HepG2 (cell line): ENCODE measurements around the gene GNG7. TPM values are rescaled to one million over a fixed set of nuclear protein-coding genes. Genes with fewer than 3 reads are reported as not detected.
"Not testable (repeated sequence)": the region's sequence is repeated elsewhere in the genome, so short reads cannot be mapped to it uniquely, and the experiment has no call there.

ENCODE experiments used
- ATAC-seq: fragments of 200-7000 bp; cut with Tn5 transposase; 3 replicates; pipeline ENCODE4 v1.9.1; 2020; ENCODE audit warnings: mild to moderate bottlenecking, moderate library complexity
- BruUV-seq: library from RNA; stranded (reverse); fragments of 400-500 nt; replicated peaks from 2 replicates; lab custom pipeline; 2021; lab: Mats Ljungman, UMichigan
- CTCF ChIA-PET: fragments of 300-600 bp; formaldehyde crosslinking; extraction: SDS; loops from one replicate; lab custom pipeline; 2021; ENCODE audit warnings: low total read pairs, inconsistent platforms, low intra/inter-chr PET ratio; lab: Yijun Ruan, JAX
- POLR2A ChIA-PET: fragments of 350-600 bp; sonication (Branson Sonifier 250); formaldehyde crosslinking; loops from one replicate; lab custom pipeline; 2020; ENCODE audit warnings: antibody characterized with exemption, inconsistent platforms; lab: Yijun Ruan, JAX
- DNase-seq: peaks from one replicate; pipeline ENCODE4 v3.0.0-alpha.2; 2015; ENCODE audit warnings: low spot score
- FAIRE-seq: peaks from 3 replicates; lab custom pipeline; 2011; peaks lifted over from hg19 to GRCh38; lab: Jason Lieb, UNC
- H2AFZ ChIP-seq: one replicate; pipeline ENCODE4 v1.6.1; 2011; ENCODE audit warnings: low read length, inconsistent platforms
- H3K27ac ChIP-seq: fragments of 300-600 bp; 3 replicates; pipeline ENCODE4 v1.8.0; 2011; ENCODE audit warnings: mixed run types, mild to moderate bottlenecking, mixed read lengths, low read length, inconsistent platforms; ENCODE audit not compliant: insufficient read depth; ENCODE audit errors: extremely low read length
- H3K27me3 ChIP-seq, 2 experiments: fragments of 200-600 bp in 1 of 2; 2 replicates in 1 of 2; 3 replicates in 1 of 2; pipeline versions ENCODE4 v1.6.0 to v1.8.0; 2011; ENCODE audit warnings: low read length in 2 of 2, mild to moderate bottlenecking in 2 of 2, moderate library complexity in 2 of 2, inconsistent platforms in 1 of 2; ENCODE audit not compliant: insufficient read depth in 2 of 2, control insufficient read depth in 1 of 2
- H3K36me3 ChIP-seq, 2 experiments: fragments of 200-600 bp in 1 of 2; replicated peaks in 1 of 2; 2 replicates in 1 of 2; 3 replicates in 1 of 2; pipeline versions ENCODE4 v1.5.1 to v1.8.0; 2011; ENCODE audit warnings: low read length in 2 of 2, inconsistent platforms in 1 of 2; ENCODE audit not compliant: insufficient read depth in 2 of 2, control insufficient read depth in 1 of 2
- H3K4me1 ChIP-seq: 2 replicates; pipeline ENCODE4 v1.5.1; 2012; ENCODE audit warnings: low read length, inconsistent platforms; ENCODE audit not compliant: insufficient read depth
- H3K4me2 ChIP-seq: 2 replicates; pipeline ENCODE4 v1.6.0; 2011; ENCODE audit warnings: low read depth, low read length, inconsistent platforms
- H3K4me3 ChIP-seq, 3 experiments: fragments of 200-600 bp in 1 of 3; sonication (generic), shearing (Covaris generic) in 1 of 3; replicated peaks in 1 of 3; 2 replicates each; pipeline ENCODE4 v1.5.1; 2011 to 2016; ENCODE audit warnings: low read length in 3 of 3, inconsistent platforms in 2 of 3, low read depth in 2 of 3, mild to moderate bottlenecking in 2 of 3, control low read depth in 1 of 3, mixed read lengths in 1 of 3; ENCODE audit not compliant: insufficient read depth in 1 of 3
- H3K79me2 ChIP-seq: one replicate; pipeline ENCODE4 v1.6.1; 2011; ENCODE audit warnings: low read length, inconsistent platforms; ENCODE audit not compliant: insufficient read depth
- H3K9ac ChIP-seq: 2 replicates; pipeline ENCODE4 v1.6.0; 2011; ENCODE audit warnings: mild to moderate bottlenecking, low read depth, low read length, inconsistent platforms; ENCODE audit not compliant: insufficient read depth
- H3K9me3 ChIP-seq: 2 replicates; pipeline ENCODE4 v1.5.1; 2012; ENCODE audit warnings: mild to moderate bottlenecking, low read length
- H4K20me1 ChIP-seq: 2 replicates; pipeline ENCODE4 v1.6.0; 2011; ENCODE audit warnings: inconsistent platforms, mild to moderate bottlenecking, low read length, moderate library complexity; ENCODE audit not compliant: insufficient read depth
- FOXP1 ChIP-seq, 2 experiments: fragments of 450-650 bp in 1 of 2; IDR thresholded peaks; 2 replicates each; pipeline ENCODE4 v1.6.1; 2017 to 2018; ENCODE audit warnings: antibody characterized with exemption in 1 of 2
- WGBS: methylation state at CpG from one replicate; pipeline ENCODE4 v1.1.6; 2017; ENCODE audit warnings: low lambda C conversion rate; 5-methylcytosine and 5-hydroxymethylcytosine counted together
- in situ Hi-C: cut with HindIII; loops from 2 replicates; pipeline ENCODE4 v1.10.0; 2017; ENCODE audit warnings: low pct_unique_long_range_greater_than_20kb; ENCODE audit not compliant: extremely low pct_ligation_motif_present
- intact Hi-C: fragments of 100-400 bp; cut with micrococcal nuclease; formaldehyde crosslinking; loops from one replicate; pipeline ENCODE4 v1.10.0; 2022; ENCODE audit not compliant: unreplicated experiment
- polyA plus RNA-seq, 8 experiments: library from polyadenylated mRNA; depleted of rRNA in 3 of 8; stranded (reverse) in 7 of 8; unstranded in 1 of 8; fragments of >200 nt; fragmentation: Illumina TruSeq in 4 of 8; extraction: Trizol in 4 of 8; gene quantifications; 2 replicates each; pipeline versions ENCODE4 v1.2.1 to v1.2.3, GENCODE V29; 2011 to 2016; ENCODE audit warnings: low read depth in 4 of 8, missing spikeins in 1 of 8, mixed read lengths in 1 of 8; ENCODE audit not compliant: insufficient read depth in 1 of 8
- total RNA-seq, 5 experiments: library from RNA; depleted of rRNA; stranded (reverse); fragments of >200 nt; fragmentation: Illumina TruSeq; extraction: Trizol; gene quantifications; 2 replicates each; pipeline ENCODE4 v1.2.3, GENCODE V29; 2016; ENCODE audit warnings: low read depth in 1 of 5

The GNG7 gene
- total and polyA plus RNA-seq, 2 of the 13 experiments (the other 11 are each of a cell fraction or from before 2014, with no cell fraction given), result 1.4 to 3.3 TPM

DNA sequence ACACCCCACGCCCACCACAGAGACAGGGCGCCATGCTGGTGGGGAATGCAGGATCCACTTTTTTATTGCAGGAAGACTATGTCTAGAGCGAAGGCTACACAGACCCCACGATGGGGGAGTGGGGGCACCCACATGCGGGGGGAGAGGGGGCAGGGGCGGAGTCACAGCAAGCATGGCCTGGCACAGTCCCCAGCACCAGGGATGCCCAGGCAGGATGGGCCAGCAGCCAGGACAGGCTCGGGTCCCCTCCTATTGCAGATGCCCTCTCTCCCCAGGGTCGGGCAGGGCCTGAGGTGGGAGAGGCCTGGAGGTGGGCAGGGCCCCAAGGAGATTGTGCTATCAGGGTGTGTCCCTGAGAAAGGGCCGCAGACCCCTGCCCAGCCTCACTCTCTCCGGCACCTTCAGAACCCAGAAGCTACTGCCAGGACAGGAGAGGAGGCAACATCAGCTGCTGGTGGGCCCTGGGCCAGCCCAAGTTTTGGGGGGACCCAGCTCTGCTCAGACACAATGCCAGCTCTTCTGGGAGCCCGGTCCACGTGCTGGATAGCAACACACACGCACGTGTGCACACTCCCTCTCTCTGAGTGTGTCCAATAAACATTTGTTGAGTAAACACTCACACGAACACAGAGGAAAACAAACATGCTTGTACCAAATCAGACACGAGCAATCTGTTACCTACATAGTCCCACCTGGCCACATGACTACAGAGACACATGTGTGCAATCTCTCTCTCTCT, 12.2 kb upstream of the GNG7 start (continued):
- no peak for TF ChIP-seq FOXP1 (IDR thresholded peaks at IDR 0.05)
- peak; percentile 14; the same call in 1 of the 2 replicates for TF ChIP-seq FOXP1 (CRISPR knock-in tag; IDR thresholded peaks at IDR 0.05)

DNA sequence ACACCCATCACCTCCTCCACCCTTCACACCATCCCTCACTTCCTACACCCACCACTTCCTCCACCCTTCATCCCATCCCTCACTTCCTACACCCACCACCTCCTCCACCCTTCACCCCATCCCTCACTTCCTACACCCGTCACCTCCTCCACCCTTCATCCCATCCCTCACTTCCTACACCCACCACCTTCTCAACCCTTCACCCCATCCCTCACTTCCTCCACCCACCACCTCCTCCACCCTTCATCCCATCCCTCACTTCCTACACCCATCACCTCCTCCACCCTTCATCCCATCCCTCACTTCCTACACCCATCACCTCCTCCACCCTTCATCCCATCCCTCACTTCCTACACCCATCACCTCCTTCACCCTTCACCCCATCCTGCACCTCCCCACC, 11.6 kb upstream of the GNG7 start:
- DNase-seq, H3K9me3 ChIP-seq, in situ Hi-C loops, CTCF ChIA-PET, H3K36me3 ChIP-seq, H2AFZ ChIP-seq, intact Hi-C loops, H3K9ac ChIP-seq, FAIRE-seq, H3K27ac ChIP-seq, BruUV-seq, POLR2A ChIA-PET, H3K4me1 ChIP-seq, H4K20me1 ChIP-seq, H3K79me2 ChIP-seq, H3K4me3 ChIP-seq, ATAC-seq, H3K4me2 ChIP-seq: not testable (repeated sequence)
- peaks cover 1 to 32% of the 10 kb centered on the region in 2 experiments; a peak in 3 of 5 replicates for H3K27me3 ChIP-seq
- 8% methylated on average over 1 of the region's 1 CpG for WGBS

DNA sequence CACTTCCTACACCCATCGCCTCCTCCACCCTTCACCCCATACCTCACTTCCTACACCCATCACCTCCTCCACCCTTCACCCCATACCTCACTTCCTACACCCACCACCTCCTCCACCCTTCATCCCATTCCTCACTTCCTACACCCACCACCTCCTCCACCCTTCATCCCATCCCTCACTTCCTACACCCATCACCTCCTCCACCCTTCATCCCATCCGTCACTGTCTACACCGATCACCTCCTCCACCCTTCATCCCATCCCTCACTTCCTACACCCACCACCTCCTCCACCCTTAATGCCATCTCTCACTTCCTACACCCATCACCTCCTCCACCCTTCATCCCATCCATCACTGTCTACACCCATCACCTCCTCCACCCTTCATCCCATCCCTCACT, 10.7 kb upstream of the GNG7 start:
- FAIRE-seq, H3K9ac ChIP-seq, H3K9me3 ChIP-seq, H3K4me3 ChIP-seq, H3K79me2 ChIP-seq, CTCF ChIA-PET, intact Hi-C loops, BruUV-seq, H2AFZ ChIP-seq, H3K4me1 ChIP-seq, H3K4me2 ChIP-seq, in situ Hi-C loops, H3K27ac ChIP-seq, ATAC-seq, DNase-seq, POLR2A ChIA-PET, H4K20me1 ChIP-seq, H3K36me3 ChIP-seq: not testable (repeated sequence)
- 51% methylated on average over 3 of the region's 3 CpGs for WGBS
- peaks cover 0 to 30% of the 10 kb centered on the region in 2 experiments; a peak in 2 of 5 replicates for H3K27me3 ChIP-seq
